ENCODE data around the gene ITGA2B.
"Not testable (repeated sequence)": the region's sequence is repeated elsewhere in the genome, so short reads cannot be mapped to it uniquely, and the experiment has no call there.

The ITGA2B gene

GRCh38 chr17:44368391-44369243 lies 20.8 kb downstream of the ITGA2B start:
- not testable (repeated sequence) for DNase-seq

DNA sequence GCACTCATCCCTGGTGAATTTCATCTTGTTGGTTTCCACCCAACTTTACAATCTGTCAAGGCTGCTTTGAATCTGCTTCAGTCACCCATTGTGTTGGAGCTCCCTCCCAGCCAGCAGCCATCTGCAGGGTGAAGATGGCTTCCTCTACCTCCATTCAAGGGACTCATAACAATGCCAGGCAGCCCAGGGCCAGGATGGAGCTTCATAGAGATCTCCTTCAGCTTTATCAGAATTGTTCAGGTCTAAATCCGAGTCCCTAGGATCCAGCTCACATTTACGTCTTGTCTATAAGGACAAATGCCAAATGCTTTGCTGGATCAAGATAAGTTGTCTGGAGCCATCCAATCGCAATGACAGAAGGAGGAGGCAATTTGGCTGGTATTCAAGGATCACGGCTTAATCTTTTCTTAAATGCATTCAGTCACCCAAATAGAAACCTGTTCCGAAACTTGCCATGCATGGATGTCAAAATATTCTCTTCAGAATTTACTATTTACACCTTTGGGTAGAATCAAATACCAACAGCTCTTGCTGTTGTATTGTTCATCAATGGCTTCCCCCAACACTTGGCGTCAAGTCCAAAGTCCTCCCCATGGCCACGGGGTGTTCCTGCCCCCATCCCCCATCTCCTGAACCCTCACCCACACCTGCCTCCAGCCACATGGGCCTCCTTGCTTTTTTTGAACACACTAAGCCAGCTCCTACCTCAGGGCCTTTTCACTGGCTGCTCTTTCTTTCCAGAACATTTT lies 22.0 kb downstream of the ITGA2B start:
- DNase-seq: no peak

DNA sequence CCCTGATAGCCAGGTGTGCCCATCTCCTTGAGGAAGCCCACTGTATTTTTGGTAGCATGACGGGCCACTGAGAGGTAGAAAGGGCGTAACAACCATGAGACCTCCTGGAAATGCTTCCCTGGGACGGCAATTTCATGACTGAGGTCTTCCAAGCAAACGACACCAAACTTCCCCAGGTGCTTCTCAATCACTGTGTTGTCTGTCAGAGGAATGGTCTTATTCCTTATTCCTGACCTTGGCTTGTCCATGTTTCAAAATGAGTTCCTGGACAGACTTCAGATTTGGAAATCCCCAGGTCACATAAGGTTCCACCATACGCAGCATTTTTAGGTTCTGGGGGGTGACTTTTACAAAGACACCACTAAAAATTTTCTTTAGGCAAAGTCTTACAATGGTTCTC lies 24.4 kb downstream of the ITGA2B start:
- not testable (repeated sequence) for DNase-seq

- DNase-seq: peak; percentile 72
These were observed 25.8 kb downstream of the ITGA2B start, which contains the start of gene FAM171A2 for GRCh38 chr17:44363613-44364159. FAM171A2 (minus strand) TSS chr17:44363853; CDS start chr17:44363714, 139 bp downstream.

- no peak for DNase-seq
These were observed 26.4 kb downstream of the ITGA2B start for GRCh38 chr17:44362949-44363612.

GRCh38 chr17:44362459-44362948 lies 26.9 kb downstream of the ITGA2B start:
- DNase-seq: no peak

DNA sequence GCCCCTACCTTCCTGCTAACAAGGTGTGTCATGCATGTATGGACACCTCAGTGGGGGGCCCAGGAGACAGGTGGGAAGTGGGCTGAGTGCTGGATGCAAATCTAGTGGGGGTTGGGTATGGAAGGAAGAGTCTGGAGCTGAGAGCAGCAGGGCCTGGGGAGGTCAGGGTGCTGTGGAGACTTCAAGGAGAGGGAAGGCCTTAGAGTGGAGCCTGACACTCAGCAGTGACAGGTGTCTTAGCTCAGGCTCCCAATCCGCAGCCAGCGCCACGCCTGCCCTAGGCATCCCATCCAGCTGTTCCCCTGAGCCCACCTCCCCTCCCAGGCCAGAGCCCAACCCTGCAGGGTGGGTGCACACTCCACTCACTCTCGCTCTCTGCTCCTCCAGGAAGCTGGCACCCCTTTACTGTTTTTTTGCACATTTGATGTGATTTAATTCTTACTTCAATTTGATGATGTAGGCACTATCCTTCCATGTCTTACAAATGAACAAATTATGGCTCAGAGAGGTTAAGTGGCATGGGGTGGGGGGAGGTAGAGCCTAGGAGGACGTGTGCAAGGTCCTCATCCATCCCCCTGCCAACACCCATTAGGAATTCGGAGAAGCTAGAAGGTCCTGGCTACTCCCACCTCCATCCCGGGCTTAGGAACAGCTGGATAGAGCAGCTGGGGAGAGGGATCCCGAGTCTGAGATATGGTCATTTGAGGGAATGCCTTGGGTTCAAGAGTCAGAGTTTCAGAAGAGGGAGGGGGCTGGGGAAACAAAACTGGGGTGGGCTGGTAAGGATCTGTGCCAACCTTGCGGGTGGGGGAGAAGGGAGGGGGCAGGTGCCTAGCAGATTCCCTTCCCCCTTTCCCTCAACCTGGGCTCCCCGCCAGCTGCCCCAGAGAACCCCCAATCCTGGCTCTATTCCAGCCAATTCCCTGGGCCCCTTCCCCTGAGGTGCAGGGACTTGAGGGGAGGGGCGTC lies 27.9 kb downstream of the ITGA2B start:
- no peak for DNase-seq

DNA sequence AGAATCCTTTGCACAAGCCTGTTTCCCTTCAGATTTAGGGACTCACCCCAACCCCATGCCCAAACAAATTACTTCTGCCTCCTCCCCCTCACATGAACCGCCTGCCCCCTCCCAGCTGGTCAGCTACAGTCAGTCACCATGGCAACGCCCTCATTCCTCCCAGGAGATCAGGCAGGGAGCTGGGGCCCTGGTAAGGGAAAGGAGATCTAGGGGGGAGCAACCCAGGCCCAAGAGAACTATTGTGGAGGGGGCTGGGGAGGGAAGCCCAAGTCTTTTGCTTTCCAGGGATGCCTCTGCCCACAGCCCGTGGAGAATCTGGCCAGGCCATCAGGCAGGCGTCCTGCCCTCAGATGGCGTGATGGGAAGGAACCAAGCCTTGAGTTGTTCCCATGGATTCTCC lies 28.6 kb downstream of the ITGA2B start:
- no peak for DNase-seq

DNA sequence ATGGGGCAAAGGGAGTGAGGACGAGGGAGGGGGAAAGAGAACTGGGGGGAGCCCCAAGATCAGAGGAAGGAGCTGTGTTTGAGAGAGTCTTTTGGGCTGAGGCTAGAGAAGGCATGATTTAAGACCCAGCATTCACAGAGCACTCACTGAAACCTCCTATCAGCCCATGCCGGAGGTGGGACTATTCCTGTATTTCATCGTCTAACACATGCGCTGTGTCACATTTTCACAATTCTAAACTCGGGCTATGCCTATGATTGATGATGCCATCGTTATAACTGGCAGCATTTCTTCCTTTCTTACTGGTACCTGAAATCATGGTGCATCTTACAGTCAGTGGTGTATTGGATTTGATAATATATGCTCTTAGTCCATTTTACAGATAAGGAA lies 29.3 kb downstream of the ITGA2B start:
- DNase-seq: no peak

- DNase-seq: no peak
These were observed 29.8 kb downstream of the ITGA2B start for GRCh38 chr17:44359458-44360143.

DNA sequence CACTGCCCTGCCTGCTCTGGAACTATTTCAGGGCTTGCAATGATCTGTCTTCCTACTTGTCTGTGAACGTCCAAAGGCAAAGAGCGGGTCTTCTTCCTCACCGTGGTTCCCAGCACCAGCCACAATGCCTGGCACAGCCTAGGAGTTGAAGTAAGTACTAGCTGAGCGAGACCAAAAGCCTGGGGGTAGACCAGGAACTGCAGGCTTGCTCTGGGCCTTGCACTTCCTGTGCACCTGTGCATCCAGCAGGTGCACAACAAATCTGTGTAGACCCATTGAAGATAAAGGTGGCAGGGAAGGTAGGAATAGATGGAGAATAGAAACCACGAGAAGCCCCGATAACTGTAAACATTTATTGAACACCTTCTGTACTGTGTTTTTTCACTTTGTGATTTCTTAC lies 30.4 kb downstream of the ITGA2B start:
- no peak for DNase-seq

DNA sequence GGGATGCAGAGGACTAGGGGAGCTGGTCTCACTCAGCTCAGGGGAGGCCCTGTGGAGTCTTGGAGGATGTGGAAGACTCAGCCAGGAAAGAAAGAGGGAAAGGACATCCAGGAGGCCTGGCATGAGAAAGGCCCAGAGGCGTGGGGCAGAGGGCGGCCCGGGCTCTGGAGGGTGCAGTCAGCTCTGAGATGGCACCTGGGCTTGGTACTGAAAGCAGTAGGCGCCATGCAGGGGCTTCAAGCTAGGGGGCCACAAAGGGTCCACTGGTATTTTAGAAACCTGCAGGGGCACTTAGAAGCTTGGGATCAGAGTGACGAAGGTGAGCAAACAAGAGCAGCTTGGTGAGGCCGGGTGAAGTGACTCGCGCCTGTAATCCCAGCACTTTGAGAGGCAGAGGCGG lies 31.4 kb downstream of the ITGA2B start:
- no peak for DNase-seq

DNA sequence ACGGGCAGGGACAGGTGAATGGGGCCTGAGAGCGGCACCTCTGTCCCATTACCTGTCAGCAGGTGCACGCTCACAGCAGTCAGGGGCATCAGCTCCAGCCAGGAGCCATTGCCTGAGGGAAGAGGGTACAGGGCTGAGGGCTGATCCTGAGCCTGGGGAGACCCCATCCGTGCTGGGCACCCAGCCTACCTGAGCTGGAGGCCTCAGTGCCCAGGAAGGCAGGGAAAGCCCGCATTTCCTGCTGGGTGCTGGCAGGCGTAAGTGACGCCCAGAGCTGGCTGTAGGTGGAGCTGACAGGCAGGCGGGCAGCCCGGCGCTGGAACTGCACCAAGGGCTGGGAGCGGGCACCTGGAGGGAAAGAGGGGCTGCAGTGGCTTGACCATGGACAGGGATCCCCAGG lies 33.2 kb downstream of the ITGA2B start:
- no peak for DNase-seq

DNA sequence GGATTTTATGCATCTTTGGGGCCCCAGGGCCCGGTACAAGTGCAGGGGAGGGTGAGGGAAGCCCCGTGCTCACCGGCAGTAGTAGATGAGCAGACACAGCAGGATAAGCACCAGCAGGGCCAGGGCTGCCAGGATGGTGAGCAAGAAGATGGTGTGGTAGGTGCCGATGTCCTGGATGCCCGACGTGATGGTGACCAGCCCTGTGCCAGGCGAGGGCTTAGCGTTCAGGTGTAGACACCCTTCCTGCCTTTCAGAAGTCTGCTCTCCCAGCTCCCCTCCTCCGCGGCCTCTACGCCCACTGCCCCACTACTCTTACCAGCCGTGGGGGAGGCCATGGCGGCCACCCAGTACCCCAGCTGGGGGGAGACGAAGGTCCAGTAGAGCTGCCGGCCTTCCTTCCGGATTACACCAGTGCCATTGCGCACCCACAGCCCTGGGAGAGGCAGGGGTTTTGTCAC lies 33.8 kb downstream of the ITGA2B start:
- DNase-seq: no peak

- peak; percentile 60 for DNase-seq
These were observed 34.6 kb downstream of the ITGA2B start for GRCh38 chr17:44354582-44355561.

- peak; percentile 12 for DNase-seq
These were observed 35.6 kb downstream of the ITGA2B start for GRCh38 chr17:44353672-44354331.

DNA sequence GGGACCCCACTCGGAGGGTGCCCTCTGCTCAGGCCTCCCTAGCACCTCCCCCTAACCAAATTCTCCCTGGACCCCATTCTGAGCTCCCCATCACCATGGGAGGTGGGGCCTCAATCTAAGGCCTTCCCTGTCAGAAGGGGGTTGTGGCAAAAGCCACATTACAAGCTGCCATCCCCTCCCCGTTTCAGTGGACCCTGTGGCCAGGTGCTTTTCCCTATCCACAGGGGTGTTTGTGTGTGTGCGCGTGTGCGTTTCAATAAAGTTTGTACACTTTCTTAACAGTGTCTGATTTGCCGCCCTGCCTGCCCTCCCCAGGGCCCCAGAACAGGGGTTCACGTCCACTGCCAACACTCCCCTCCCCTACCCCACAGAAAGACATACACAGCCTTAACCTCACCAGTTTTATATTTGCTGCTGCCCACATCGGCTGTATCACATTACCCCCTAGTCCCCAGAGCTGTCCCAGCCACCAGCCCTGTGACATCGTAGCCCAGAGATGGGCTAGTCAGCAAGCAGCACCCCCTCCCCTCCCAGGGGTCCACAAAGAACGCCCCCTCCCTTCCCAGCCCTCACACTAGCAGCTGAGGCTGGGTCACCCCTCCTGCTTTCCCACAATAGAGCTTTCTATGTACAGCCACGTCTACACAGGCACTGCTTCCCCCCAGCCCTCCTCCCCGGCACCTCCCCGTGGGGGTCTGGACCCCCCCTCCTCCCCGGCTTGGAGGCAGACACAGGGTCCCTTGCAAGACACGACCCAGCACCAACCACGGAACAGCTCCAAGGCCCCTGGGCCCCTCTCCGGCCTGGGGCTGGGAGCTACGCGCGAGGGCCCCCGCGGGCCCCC lies 36.4 kb downstream of the ITGA2B start:
- DNase-seq: no peak
